HG03025 (cell line): ENCODE results near the gene LAMC1.
A peak's percentile ranks its signal among the peaks of the same experiment; 100 is the strongest.

Experiments used
- ATAC-seq: cut with Tn5 transposase; IDR thresholded peaks from one replicate; pipeline ENCODE4 v1.9.1; 2021; ENCODE audit warnings: mild to moderate bottlenecking, moderate library complexity; ENCODE audit not compliant: unreplicated experiment, low FRiP score

LAMC1 gene

DNA sequence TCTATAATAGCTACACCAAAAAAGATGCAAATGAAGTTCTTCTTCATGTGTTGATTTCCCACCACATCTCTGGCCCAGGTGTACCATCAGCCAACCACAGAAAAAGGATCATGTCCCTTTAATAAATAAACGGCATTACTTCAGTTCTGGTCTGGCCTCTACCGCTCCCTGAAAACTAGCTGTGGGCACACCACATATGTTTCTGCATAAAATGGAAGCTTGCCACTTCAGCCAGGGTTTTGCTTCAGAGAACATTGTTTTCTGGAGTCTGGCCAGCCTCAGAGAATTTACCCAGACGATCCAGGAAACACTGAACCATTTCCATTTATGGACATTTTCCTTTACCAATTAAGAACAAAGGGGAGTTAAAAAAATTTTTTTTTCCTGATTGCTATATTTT, 157.0 kb downstream of the LAMC1 start:
- no peak for ATAC-seq

DNA sequence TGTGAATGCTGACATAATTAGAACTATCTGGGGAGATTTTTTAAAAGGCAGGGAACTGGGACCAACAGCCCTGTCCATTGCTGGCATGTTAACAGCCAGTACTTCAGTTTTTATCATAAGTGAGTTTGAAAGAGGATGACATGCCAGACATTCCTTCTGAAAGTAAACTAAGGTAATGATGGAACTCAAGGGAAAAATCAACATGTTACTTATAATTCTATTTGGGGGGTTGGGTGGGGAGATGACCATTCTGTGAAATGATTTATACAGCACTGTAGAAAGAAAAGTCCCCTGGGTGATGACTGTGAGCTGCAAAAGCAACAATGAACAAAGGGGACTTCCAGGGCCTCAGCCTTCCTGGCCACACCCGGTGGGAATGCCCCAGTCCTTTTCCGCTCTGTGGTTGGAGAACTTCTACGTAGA, 157.4 kb downstream of the LAMC1 start:
- ATAC-seq: no peak

DNA sequence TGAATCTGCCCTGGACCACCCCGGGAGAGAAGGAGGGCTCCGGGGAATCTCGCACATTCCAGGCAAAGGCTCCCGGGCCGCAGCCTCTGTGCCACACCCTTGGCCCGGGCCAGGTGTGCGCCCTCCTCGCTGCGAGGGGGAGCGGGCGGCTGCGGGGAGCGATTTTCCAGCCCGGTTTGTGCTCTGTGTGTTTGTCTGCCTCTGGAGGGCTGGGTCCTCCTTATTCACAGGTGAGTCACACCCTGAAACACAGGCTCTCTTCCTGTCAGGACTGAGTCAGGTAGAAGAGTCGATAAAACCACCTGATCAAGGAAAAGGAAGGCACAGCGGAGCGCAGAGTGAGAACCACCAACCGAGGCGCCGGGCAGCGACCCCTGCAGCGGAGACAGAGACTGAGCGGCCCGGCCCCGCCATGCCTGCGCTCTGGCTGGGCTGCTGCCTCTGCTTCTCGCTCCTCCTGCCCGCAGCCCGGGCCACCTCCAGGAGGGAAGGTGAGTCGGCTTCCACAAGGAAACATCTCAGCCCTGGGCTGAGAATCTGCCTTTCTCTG, 162.8 kb downstream of the LAMC1 start, which contains the start of gene LAMC2:
Gene LAMC2 (plus strand): TSS at position 324 of the 550 bp plus-strand sequence. CDS start 89 bp downstream, at position 413.
- no peak for ATAC-seq

DNA sequence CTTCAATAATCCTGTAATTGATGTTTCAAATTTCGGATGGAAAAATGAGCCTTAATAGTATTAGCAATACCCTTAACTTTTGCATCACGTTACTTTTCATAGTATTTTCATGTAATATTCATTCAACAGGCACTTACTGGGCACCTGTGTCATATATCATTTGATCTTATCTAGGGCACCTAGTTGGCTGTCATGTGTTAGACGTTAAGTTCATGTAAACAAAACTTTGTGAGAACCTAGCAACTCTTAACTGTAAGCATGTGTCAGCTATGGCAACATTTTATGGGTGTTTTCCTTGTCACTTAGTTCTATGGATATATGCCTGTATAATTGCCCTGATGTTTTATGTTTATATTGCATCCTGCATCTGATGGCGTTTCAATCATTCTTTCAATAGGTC, 163.6 kb downstream of the LAMC1 start:
- no peak for ATAC-seq

DNA sequence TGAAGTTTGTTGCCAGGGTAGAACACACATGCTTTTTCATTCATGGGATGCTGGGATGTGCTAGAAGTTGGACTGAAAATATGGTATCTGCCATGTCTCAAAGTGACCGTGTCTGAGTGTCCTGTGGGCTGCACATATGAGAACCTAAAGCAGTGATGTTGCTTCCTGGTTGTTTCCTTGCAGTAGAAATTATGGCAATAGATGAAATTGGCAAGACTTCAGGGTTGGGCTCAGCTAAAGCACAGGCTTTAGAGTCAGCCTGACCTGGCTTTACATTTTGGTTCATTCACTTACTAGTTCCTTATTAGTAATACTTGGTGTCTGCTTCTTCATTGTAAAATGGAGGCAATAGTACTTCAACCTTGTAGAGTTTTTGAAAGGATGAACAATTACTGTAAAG, 165.0 kb downstream of the LAMC1 start:
- no peak for ATAC-seq

DNA sequence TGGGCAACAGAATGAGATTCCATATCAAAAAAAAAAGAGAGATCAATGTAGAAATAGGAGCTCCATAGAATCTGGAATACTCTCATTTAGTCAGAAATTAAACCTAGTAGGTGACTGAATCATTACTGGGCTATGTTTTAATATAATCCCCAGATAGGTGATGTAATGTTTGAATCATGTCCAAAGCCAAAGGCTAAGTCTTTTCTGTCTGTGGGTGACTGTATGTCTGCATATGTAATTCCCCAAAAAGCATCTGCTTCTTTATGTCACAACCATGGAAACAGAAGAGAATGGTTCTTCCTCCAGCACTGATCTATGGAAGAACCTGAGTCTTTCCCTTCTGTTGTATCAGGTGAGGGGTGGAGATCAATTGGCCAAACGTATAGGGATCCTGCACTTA, 168.6 kb downstream of the LAMC1 start:
- no peak for ATAC-seq

DNA sequence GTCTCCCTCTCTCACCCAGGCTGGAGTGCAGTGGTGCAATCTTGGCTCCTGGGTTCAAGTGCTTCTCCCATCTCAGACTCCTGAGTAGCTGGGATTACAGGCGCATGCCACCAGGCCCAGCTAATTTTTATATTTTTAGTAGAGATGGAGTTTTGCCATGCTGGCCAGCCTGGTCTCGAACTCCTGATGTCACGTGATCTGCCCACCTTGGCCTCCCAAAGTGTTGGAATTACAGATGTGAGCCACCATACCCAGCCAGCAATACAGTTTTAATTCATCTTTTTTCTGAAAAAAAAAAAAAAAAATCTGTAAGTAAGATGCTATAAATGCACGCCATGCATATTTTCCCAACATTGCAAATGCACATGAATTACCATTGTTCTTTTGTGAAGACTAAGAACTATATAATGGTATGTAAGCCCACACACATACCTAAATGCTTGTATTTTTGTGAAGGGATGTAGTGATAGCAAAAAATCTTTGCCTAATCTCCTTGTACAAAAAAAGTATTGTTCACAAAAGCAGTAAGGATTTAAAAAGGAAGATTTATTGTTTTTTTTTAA, 170.8 kb downstream of the LAMC1 start:
- ATAC-seq: no peak

DNA sequence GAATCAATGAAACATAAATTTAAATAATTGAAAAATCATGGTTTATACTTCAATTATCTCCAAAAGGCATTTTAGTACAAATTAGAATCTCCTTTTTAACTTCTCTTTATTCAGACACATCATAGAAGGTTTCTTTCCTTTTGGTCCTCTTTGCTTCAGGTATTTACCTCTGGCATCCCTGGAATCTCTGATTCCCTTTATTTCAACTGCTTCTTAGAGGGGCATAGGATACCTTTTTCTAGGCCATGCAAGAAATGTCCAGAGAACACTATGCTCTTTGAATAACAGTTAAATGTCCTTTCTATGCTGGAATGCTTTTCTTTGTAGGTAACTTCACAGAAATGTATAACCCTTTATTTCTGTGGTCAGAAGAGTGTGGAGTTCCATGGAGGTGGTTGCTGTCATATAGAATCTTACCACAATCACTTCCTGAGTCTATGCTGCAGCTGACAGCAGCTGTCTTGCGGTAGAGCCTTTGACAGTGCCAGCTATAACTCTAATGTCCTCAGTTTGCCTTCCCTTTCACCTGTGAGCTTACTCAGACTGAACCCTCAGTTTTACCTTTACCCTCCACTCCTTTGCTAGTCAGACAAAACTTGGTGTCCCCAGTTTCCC, 171.4 kb downstream of the LAMC1 start:
- ATAC-seq: peak; percentile 87

DNA sequence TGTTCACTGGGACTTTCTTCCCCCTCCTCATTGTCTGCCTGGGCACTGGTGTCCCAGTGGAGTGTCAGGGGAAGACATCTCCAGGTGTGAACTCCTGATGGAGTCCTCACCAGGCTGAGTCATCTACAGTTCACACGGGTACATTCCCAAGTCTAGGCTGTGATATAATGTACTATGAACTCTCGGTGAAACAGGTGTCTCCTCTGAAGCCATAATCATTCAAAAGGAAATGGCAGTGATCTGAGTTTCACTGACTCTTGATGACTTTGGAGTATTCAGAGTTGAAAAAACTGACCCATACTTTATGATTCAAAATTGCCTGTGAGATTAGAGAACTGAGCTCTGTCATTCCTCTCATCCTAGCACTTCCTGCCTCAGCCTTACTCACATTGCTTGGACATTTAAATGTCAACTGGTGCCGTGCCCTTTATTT, 171.9 kb downstream of the LAMC1 start:
- ATAC-seq: peak; percentile 16
